A673 (cell line): ENCODE data around the gene SLC9A1.

Experiments used
- CTCF ChIP-seq: fragments of 300-800, 200-600 bp; sonication (generic); conservative IDR thresholded peaks from 2 replicates; pipeline ENCODE4 v1.5.1; 2017; ENCODE audit warnings: low read depth, mild to moderate bottlenecking, antibody characterized with exemption, low read length, moderate library complexity, mixed read lengths
- EZH2 ChIP-seq: fragments of 200-600 bp; sonication (generic); IDR thresholded peaks from 2 replicates; pipeline ENCODE4 v1.6.1; 2017; ENCODE audit warnings: borderline replicate concordance, low read depth, mild to moderate bottlenecking, mixed read lengths, antibody characterized with exemption, low read length; ENCODE audit not compliant: poor library complexity, severe bottlenecking

- no peak for TF ChIP-seq CTCF
- no peak for TF ChIP-seq EZH2
Observed at GRCh38 chr1:27120854-27121253, 34.1 kb downstream of the SLC9A1 start.
